Measurements from ENCODE around the gene PUS1. TPM values are rescaled to one million over a fixed set of nuclear protein-coding genes. Genes with fewer than 3 reads are reported as not detected.
"Not testable (repeated sequence)": the region's sequence is repeated elsewhere in the genome, so short reads cannot be mapped to it uniquely, and the experiment has no call there.

The PUS1 gene
- polyA plus RNA-seq, 4 donors, result 11.6 to 30.0 (median 18.1) TPM

DNA sequence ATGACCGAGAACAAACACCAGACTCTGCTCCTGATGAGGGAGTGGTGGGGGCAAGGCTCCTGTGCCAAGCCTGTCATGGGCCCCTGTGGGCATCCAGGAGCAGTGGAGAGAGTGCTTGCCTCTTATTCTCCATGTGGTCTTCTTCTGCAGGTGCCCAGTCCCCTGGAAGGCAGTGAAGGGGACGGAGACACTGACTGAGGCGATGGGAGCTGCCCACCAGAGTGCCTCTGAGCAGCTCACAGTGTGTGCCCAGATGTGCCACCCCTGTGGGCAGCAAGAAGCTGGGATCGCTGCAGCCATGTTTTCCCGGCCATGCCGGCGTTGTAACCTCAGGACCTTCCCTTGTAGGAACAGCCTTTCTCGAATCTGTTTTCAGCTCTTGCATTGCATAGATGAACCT, 14.3 kb downstream of the PUS1 start:
- no peaks in the 10 kb centered on the region for H3K4me1 ChIP-seq (ENCODE audit: control insufficient read depth in 3 of 3, insufficient read depth in 2 of 3, low read depth in 1 of 3, low read length in 2 of 3)
- no peak for DNase-seq

GRCh38 chr12:131943876-131944275, 14.8 kb downstream of the PUS1 start:
- WGBS, 3 donors, result 95 to 96% (median 96%) methylated on average over 10 of the region's 10 CpGs
- DNase-seq (no peak), FAIRE-seq (no peak)

More for the DNA sequence above, 14.3 kb downstream of the PUS1 start:
- no peak overlapping the region for H3K4me3 ChIP-seq (ENCODE audit: low read depth in 1 of 3, low read length in 3 of 3)
- peaks cover 0 to 2% of the 10 kb centered on the region in 2 donors for H3K9me3 ChIP-seq (ENCODE audit: control insufficient read depth in 2 of 2, insufficient read depth in 1 of 2, low read depth in 1 of 2, low read length in 1 of 2)
- FAIRE-seq, result no peak
- no peaks in the 10 kb centered on the region for H3K27me3 ChIP-seq (ENCODE audit: control insufficient read depth in 3 of 3, insufficient read depth in 3 of 3, low read length in 3 of 3)
- WGBS, 3 donors, result 96 to 98% (median 97%) methylated on average over 8 of the region's 8 CpGs
- H3K27ac ChIP-seq (ENCODE audit: low read depth in 1 of 3, low read length in 2 of 3), result no peak overlapping the region
- peaks cover 3 to 52% (median 7%) of the 10 kb centered on the region in 3 donors for H3K36me3 ChIP-seq (ENCODE audit: control insufficient read depth in 3 of 3, insufficient read depth in 2 of 3, low read depth in 1 of 3, low read length in 3 of 3)

GRCh38 chr12:131944601-131945251, 15.7 kb downstream of the PUS1 start:
- DNase-seq (no peak), FAIRE-seq (no peak)
- 90 to 99% (median 93%) methylated on average over 34 to 35 of the region's 35 CpGs for WGBS, 3 donors
- Histone ChIP-seq H3K4me1 (ENCODE audit: control insufficient read depth in 3 of 3, insufficient read depth in 2 of 3, low read depth in 1 of 3, low read length in 2 of 3) (no peaks in the 10 kb centered on the region), H3K27ac (ENCODE audit: low read depth in 1 of 3, low read length in 2 of 3) (no peak overlapping the region), H3K36me3 (ENCODE audit: control insufficient read depth in 3 of 3, insufficient read depth in 2 of 3, low read depth in 1 of 3, low read length in 3 of 3) (peaks cover 3 to 45% (median 7%) of the 10 kb centered on the region in 3 donors), H3K4me3 (ENCODE audit: low read depth in 1 of 3, low read length in 3 of 3) (no peak overlapping the region), H3K27me3 (ENCODE audit: control insufficient read depth in 3 of 3, insufficient read depth in 3 of 3, low read length in 3 of 3) (no peaks in the 10 kb centered on the region), H3K9me3 (ENCODE audit: control insufficient read depth in 2 of 2, insufficient read depth in 1 of 2, low read depth in 1 of 2, low read length in 1 of 2) (peaks cover 0 to 2% of the 10 kb centered on the region in 2 donors)

More at GRCh38 chr12:131943876-131944275, 14.8 kb downstream of the PUS1 start:
- Histone ChIP-seq H3K4me1 (ENCODE audit: control insufficient read depth in 3 of 3, insufficient read depth in 2 of 3, low read depth in 1 of 3, low read length in 2 of 3) (no peaks in the 10 kb centered on the region), H3K27ac (ENCODE audit: low read depth in 1 of 3, low read length in 2 of 3) (no peak overlapping the region), H3K9me3 (ENCODE audit: control insufficient read depth in 2 of 2, insufficient read depth in 1 of 2, low read depth in 1 of 2, low read length in 1 of 2) (peaks cover 0 to 2% of the 10 kb centered on the region in 2 donors), H3K27me3 (ENCODE audit: control insufficient read depth in 3 of 3, insufficient read depth in 3 of 3, low read length in 3 of 3) (no peaks in the 10 kb centered on the region), H3K4me3 (ENCODE audit: low read depth in 1 of 3, low read length in 3 of 3) (no peak overlapping the region), H3K36me3 (ENCODE audit: control insufficient read depth in 3 of 3, insufficient read depth in 2 of 3, low read depth in 1 of 3, low read length in 3 of 3) (peaks cover 3 to 49% (median 7%) of the 10 kb centered on the region in 3 donors)

DNA sequence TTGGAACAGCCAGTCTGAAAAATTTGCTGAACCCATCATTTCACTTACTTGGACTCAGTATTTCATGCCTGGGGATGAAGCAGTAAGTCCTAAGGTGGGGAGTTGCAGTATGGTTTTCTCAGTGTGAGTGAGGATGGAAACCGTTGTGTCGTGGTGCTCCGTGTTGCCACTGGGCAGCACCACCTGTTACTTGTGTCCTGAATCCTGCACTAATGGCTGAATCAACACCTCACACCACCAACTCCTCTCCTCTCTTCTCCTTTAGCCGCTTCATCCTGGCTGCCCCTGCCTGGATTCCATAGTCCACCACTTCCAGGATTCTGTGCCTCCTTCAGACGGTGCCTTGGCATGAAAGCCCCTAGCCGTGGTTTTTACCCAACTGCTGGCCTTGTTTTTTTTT, 17.7 kb downstream of the PUS1 start:
- no peak for FAIRE-seq
- H3K4me3 ChIP-seq (ENCODE audit: low read depth in 1 of 3, low read length in 3 of 3), result no peak overlapping the region
- H3K9me3 ChIP-seq (ENCODE audit: control insufficient read depth in 2 of 2, insufficient read depth in 1 of 2, low read depth in 1 of 2, low read length in 1 of 2), result peaks cover 0 to 2% of the 10 kb centered on the region in 2 donors
- no peak overlapping the region for H3K27ac ChIP-seq (ENCODE audit: low read depth in 1 of 3, low read length in 2 of 3)
- H3K4me1 ChIP-seq (ENCODE audit: control insufficient read depth in 3 of 3, insufficient read depth in 2 of 3, low read depth in 1 of 3, low read length in 2 of 3), result peaks cover 0 to 4% (median 0%) of the 10 kb centered on the region in 3 donors
- no peaks in the 10 kb centered on the region for H3K27me3 ChIP-seq (ENCODE audit: control insufficient read depth in 3 of 3, insufficient read depth in 3 of 3, low read length in 3 of 3)
- WGBS, 3 donors, result 71 to 76% (median 75%) methylated on average over 6 of the region's 6 CpGs
- H3K36me3 ChIP-seq (ENCODE audit: control insufficient read depth in 3 of 3, insufficient read depth in 2 of 3, low read depth in 1 of 3, low read length in 3 of 3), result peaks cover 3 to 31% (median 5%) of the 10 kb centered on the region in 3 donors
- DNase-seq, result no peak

GRCh38 chr12:131947482-131948027, 18.5 kb downstream of the PUS1 start:
- DNase-seq, result no peak
- FAIRE-seq, result no peak
- H3K27ac ChIP-seq (ENCODE audit: low read depth in 1 of 3, low read length in 2 of 3), result peak overlapping the region in 1 of 3 donors; percentile 58

GRCh38 chr12:131948166-131948712, 19.2 kb downstream of the PUS1 start:
- Histone ChIP-seq H3K4me3 (ENCODE audit: low read depth in 1 of 3, low read length in 3 of 3) (no peak overlapping the region), H3K27ac (ENCODE audit: low read depth in 1 of 3, low read length in 2 of 3) (no peak overlapping the region), H3K9me3 (ENCODE audit: control insufficient read depth in 2 of 2, insufficient read depth in 1 of 2, low read depth in 1 of 2, low read length in 1 of 2) (peaks cover 0 to 2% of the 10 kb centered on the region in 2 donors), H3K36me3 (ENCODE audit: control insufficient read depth in 3 of 3, insufficient read depth in 2 of 3, low read depth in 1 of 3, low read length in 3 of 3) (peaks cover 0 to 19% (median 5%) of the 10 kb centered on the region in 3 donors), H3K27me3 (ENCODE audit: control insufficient read depth in 3 of 3, insufficient read depth in 3 of 3, low read length in 3 of 3) (no peaks in the 10 kb centered on the region), H3K4me1 (ENCODE audit: control insufficient read depth in 3 of 3, insufficient read depth in 2 of 3, low read depth in 1 of 3, low read length in 2 of 3) (peaks cover 0 to 4% (median 0%) of the 10 kb centered on the region in 3 donors)
- 45 to 81% (median 78%) methylated on average over 1 of the region's 1 CpG for WGBS, 3 donors
- FAIRE-seq (no peak), DNase-seq (no peak)

More at GRCh38 chr12:131947482-131948027, 18.5 kb downstream of the PUS1 start:
- Histone ChIP-seq H3K36me3 (ENCODE audit: control insufficient read depth in 3 of 3, insufficient read depth in 2 of 3, low read depth in 1 of 3, low read length in 3 of 3) (peaks cover 2 to 26% (median 5%) of the 10 kb centered on the region in 3 donors), H3K4me3 (ENCODE audit: low read depth in 1 of 3, low read length in 3 of 3) (no peak overlapping the region), H3K4me1 (ENCODE audit: control insufficient read depth in 3 of 3, insufficient read depth in 2 of 3, low read depth in 1 of 3, low read length in 2 of 3) (peaks cover 0 to 4% (median 0%) of the 10 kb centered on the region in 3 donors), H3K9me3 (ENCODE audit: control insufficient read depth in 2 of 2, insufficient read depth in 1 of 2, low read depth in 1 of 2, low read length in 1 of 2) (peaks cover 0 to 2% of the 10 kb centered on the region in 2 donors), H3K27me3 (ENCODE audit: control insufficient read depth in 3 of 3, insufficient read depth in 3 of 3, low read length in 3 of 3) (no peaks in the 10 kb centered on the region)
- WGBS, 3 donors, result 45 to 59% (median 58%) methylated on average over 8 of the region's 8 CpGs

- DNase-seq, result peak in 1 of 2 donors; percentile 36
- WGBS, 3 donors, result 16 to 37% (median 21%) methylated on average over 23 of the region's 23 CpGs
- H3K4me3 ChIP-seq (ENCODE audit: low read depth in 1 of 3, low read length in 3 of 3), result peak overlapping the region; percentile 49 to 99 (median 94)
- H3K27ac ChIP-seq (ENCODE audit: low read depth in 1 of 3, low read length in 2 of 3), result peak overlapping the region in 2 of 3 donors; percentile 55 to 76
- H3K36me3 ChIP-seq (ENCODE audit: control insufficient read depth in 3 of 3, insufficient read depth in 2 of 3, low read depth in 1 of 3, low read length in 3 of 3), result peaks cover 0 to 12% (median 0%) of the 10 kb centered on the region in 3 donors
- not testable (repeated sequence) for H3K27me3 ChIP-seq (ENCODE audit: control insufficient read depth in 3 of 3, insufficient read depth in 3 of 3, low read length in 3 of 3); FAIRE-seq; H3K9me3 ChIP-seq (ENCODE audit: control insufficient read depth in 2 of 2, insufficient read depth in 1 of 2, low read depth in 1 of 2, low read length in 1 of 2); H3K4me1 ChIP-seq (ENCODE audit: control insufficient read depth in 3 of 3, insufficient read depth in 2 of 3, low read depth in 1 of 3, low read length in 2 of 3)
These were observed 19.8 kb downstream of the PUS1 start for GRCh38 chr12:131948713-131949430.

All from small intestine (tissue), 7 donors.